Ovary (tissue), 9 donors: Measurements from ENCODE around the gene CLASP1. TPM values are rescaled to one million over a fixed set of nuclear protein-coding genes. Genes with fewer than 3 reads are reported as not detected.

Experiments
- DNase-seq, 5 donors: peaks; one replicate each; pipeline ENCODE4 v3.0.0-alpha.2; 2019 to 2020
- H3K27ac ChIP-seq, 2 donors: fragments of 200-600 bp; one replicate each; pipeline versions ENCODE4 v1.5.1 to v1.8.0; 2019 to 2022
- H3K27me3 ChIP-seq: fragments of 200-600 bp; one replicate; pipeline ENCODE4 v1.8.0; 2022
- H3K36me3 ChIP-seq: fragments of 200-600 bp; sonication (generic); one replicate; pipeline ENCODE4 v1.5.1; 2019
- H3K4me1 ChIP-seq: one replicate; pipeline ENCODE4 v1.8.1; 2013; ENCODE audit warnings: mild to moderate bottlenecking, moderate library complexity; ENCODE audit not compliant: insufficient read depth
- H3K4me3 ChIP-seq: fragments of 200-600 bp; sonication (generic); one replicate; pipeline ENCODE4 v1.5.1; 2017
- H3K9me3 ChIP-seq, 2 donors: fragments of 200-600 bp in 1 of 2; sonication (generic) in 1 of 2; one replicate each; pipeline versions ENCODE4 v1.5.1 to v1.8.1; 2013 to 2019; ENCODE audit warnings: mild to moderate bottlenecking in 1 of 2, moderate library complexity in 1 of 2
- EP300 ChIP-seq: sonication (generic); formaldehyde crosslinking; IDR thresholded peaks from one replicate; pipeline ENCODE4 v1.6.1; 2017; ENCODE audit warnings: antibody characterized with exemption
- POLR2A ChIP-seq: fragments of 450-650 bp; IDR thresholded peaks from one replicate; pipeline ENCODE4 v1.6.1; 2017; ENCODE audit warnings: antibody characterized with exemption, mild to moderate bottlenecking, moderate library complexity
- WGBS, 3 donors: extraction: QIAGEN DNeasy Blood & Tissue Kit in 1 of 3; methylation state at CpG; one replicate each; pipeline versions ENCODE4 v1.1.5 to v1.1.7; 2013 to 2017; 5-methylcytosine and 5-hydroxymethylcytosine counted together
- intact Hi-C, 4 donors: fragments of 100-400 bp; cut with DNase I; formaldehyde crosslinking; loops; one replicate each; pipeline versions ENCODE4 v1.11.0 to v1.15.1; 2022 to 2023
- polyA plus RNA-seq, 2 donors: library from polyadenylated mRNA; stranded (reverse); fragments of 200-250 nt in 1 of 2; fragments of 350-450 nt in 1 of 2; fragmentation: Illumina TruSeq in 1 of 2; extraction: RNeasy Lipid Tissue Mini Kit (QIAGEN cat#74804) in 1 of 2; gene quantifications; one replicate each; pipeline ENCODE4 v1.2.3, GENCODE V29; 2013 to 2014
- total RNA-seq, 7 donors: library from RNA; depleted of rRNA in 2 of 7; stranded (reverse); fragments of >200 nt in 2 of 7; fragmentation: NEBNext Ultra II Directional in 3 of 7; extraction: Animal tissue kit (Norgen Biotek cat#: 25700) in 3 of 7; gene quantifications; one replicate each; pipeline versions ENCODE4 v1.1.0 to v1.2.4, GENCODE V29; 2016 to 2023
- TF ChIP-seq, protein P1 (sequence below), 3 donors: fragments of 450-650 bp in 2 of 3; fragments of 200-600 bp in 1 of 3; IDR thresholded peaks; one replicate each; pipeline versions ENCODE4 v1.5.1 to v1.8.0; 2016 to 2022; ENCODE audit warnings: antibody characterized with exemption in 3 of 3, mild to moderate bottlenecking in 1 of 3
- donor health status: DM: no; HTN: no; CAD: no; lungs with moderate emphysema.
- donor health status: DM: no; HTN: no; CAD: no.
- donor health status: Bipolar disorder and iron deficiency.
- donor health status: DM: yes; HTN: yes; CAD: no.
- donor health status: DM: no; HTN: no; CAD: no.
- donor health status: DM: yes; HTN: yes; CAD: no.

CLASP1 gene
- total and polyA plus RNA-seq, 9 donors = 15.8 to 58.7 (median 47.9) TPM

DNA sequence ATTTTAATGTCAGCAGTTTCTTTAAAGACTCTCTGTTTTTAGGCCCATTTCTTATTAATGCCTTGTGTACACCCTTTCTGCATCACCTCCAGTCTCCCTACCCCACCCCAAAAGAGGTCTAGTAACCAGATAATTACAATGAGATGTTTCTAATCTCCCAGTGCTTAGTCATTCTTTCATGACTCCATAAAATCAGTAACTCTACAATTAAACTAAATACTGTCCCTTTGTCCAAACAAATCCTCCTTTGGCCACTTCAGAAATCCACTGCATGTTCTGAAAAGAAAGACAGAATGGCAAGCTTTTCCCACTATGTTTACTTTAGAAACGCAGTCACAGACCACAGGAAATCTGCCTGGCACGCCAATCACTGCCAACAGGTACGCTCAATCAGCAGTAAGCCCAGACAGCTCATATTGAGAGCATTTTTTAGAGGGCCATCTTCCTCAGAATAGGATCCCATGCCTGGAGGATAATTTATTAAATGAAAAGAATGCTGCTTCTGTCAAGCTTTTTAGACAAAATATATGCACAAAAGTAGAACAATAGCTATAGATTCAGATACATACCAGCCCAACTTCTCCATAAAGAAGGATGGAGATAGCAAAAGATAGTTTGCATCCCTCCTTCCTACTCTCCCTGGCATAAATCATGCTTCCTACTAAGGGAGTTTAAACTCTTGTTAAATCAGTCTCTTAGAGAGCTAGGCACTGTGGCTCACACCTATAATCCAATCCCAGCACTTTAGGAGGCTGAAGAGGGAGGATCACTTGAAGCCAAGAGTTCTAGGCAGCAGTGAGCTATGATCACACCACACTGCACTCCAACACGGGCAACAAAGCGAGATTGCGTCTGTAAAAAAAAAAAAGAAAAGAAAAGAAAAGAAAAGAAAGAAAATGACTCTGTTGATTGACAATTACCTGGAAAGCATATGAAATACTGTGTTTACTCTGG, 14.6 kb downstream of the CLASP1 start:
- H3K4me3 ChIP-seq = no peak overlapping the region
- H3K36me3 ChIP-seq = no peaks in the 10 kb centered on the region
- no peak overlapping the region for H3K27ac ChIP-seq
- no peaks in the 10 kb centered on the region for H3K9me3 ChIP-seq
- intact Hi-C loops = no loop called here
- DNase-seq = no peak
- H3K27me3 ChIP-seq = no peaks in the 10 kb centered on the region
- TF ChIP-seq EP300 (no peak), POLR2A (no peak)
- TF ChIP-seq, protein P1, sequence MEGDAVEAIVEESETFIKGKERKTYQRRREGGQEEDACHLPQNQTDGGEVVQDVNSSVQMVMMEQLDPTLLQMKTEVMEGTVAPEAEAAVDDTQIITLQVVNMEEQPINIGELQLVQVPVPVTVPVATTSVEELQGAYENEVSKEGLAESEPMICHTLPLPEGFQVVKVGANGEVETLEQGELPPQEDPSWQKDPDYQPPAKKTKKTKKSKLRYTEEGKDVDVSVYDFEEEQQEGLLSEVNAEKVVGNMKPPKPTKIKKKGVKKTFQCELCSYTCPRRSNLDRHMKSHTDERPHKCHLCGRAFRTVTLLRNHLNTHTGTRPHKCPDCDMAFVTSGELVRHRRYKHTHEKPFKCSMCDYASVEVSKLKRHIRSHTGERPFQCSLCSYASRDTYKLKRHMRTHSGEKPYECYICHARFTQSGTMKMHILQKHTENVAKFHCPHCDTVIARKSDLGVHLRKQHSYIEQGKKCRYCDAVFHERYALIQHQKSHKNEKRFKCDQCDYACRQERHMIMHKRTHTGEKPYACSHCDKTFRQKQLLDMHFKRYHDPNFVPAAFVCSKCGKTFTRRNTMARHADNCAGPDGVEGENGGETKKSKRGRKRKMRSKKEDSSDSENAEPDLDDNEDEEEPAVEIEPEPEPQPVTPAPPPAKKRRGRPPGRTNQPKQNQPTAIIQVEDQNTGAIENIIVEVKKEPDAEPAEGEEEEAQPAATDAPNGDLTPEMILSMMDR (IDR thresholded peaks at IDR 0.05) = no peak
- H3K4me1 ChIP-seq = peaks cover 7% of the 10 kb centered on the region
- WGBS, 3 donors = 76 to 83% (median 82%) methylated on average over 6 of the region's 6 CpGs

DNA sequence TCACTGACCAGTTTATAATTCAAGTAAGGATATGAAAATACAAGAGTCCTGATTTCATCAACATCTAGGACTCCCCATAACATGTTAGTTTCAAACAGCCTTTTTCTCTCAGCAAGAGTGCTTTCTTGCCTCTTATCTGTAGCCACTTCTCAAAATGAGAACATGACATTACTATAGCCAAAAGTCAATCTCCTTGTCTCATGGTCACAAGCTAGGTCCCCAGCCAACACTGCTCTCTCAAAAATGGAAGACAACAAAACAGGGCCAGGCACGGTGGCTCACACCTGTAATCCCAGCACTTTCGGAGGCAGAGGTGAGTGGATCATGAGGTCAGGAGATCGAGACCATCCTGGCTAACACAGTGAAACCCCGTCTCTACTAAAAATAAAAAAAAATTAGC, 15.8 kb downstream of the CLASP1 start:
- no peak for TF ChIP-seq EP300
- TF ChIP-seq, protein P1 (IDR thresholded peaks at IDR 0.05) = no peak
- no peak for TF ChIP-seq POLR2A
- intact Hi-C loops = no loop called here
- peaks cover 7% of the 10 kb centered on the region for H3K4me1 ChIP-seq
- H3K27ac ChIP-seq = no peak overlapping the region
- no peaks in the 10 kb centered on the region for H3K9me3 ChIP-seq
- H3K36me3 ChIP-seq = no peaks in the 10 kb centered on the region
- 79 to 91% (median 88%) methylated on average over 4 of the region's 4 CpGs for WGBS, 3 donors
- H3K27me3 ChIP-seq = no peaks in the 10 kb centered on the region
- no peak overlapping the region for H3K4me3 ChIP-seq
- no peak for DNase-seq

DNA sequence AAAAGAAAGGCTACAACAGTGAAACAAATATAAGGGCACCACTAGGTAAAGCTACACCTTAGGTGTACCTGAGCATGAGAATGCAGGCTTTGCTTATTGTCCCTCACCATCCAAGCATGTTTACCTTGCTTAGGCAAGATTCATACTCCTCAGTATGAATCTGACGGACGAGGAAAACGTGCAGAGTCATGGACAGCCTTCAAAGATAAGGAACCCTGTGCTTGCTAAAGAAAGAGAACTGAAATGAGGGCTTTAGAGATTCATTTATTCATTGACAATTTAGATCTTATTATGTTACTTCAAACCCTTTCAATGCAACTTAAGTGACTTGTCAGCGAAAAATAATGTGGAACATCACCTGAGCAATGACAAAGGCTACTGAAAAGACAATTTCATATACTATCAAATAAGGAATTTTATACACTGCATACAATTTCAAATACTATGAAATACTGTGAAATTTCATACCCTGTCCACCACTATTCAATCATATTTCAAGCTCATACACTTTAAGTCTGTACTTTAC, 21.7 kb downstream of the CLASP1 start:
- Histone ChIP-seq H3K4me1 (peaks cover 4% of the 10 kb centered on the region), H3K36me3 (no peaks in the 10 kb centered on the region), H3K9me3 (no peaks in the 10 kb centered on the region), H3K27ac (no peak overlapping the region), H3K27me3 (no peaks in the 10 kb centered on the region), H3K4me3 (no peak overlapping the region)
- no peak for DNase-seq
- TF ChIP-seq EP300 (no peak), POLR2A (no peak)
- TF ChIP-seq, protein P1 (IDR thresholded peaks at IDR 0.05) = no peak
- intact Hi-C loops = no loop called here
- WGBS, 3 donors = 92 to 95% (median 92%) methylated on average over 4 of the region's 4 CpGs

DNA sequence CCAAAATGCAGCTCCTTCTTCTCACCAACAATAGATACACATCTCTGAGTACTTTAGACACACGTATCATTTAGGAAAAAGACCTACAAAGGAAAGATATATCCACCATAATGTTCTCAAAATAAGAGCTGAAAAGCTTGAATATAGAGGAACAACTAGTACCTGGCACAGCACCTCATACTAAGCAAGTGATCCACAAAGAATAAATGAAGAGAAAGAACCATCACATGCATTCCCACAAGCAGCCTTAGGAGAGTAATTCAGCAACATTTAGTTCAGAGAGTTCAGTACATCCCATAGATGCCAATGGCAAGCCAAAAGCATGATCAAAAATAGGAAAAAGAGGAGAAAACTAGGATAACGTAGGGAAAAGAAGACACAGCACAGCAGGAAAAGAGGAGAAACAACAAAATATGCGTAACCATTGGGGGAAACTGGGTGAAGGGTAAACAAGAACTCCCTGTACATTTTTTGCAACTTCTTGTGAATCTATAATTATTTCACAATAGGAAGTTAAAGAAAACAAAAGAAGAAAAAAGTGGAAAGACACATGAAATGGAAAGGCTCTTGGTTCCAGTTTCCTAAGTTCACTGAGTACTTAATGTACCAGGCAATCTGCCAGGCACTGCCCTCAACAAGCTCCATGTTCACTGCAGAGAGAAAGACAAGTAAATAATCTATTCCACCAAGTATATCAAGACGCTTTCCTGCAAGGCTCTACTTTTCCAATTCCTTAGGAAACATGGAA, 22.3 kb downstream of the CLASP1 start:
- DNase-seq = peak in 3 of 5 donors; percentile 21 to 56 (median 49)
- no peak overlapping the region for H3K27ac ChIP-seq
- peaks cover 3% of the 10 kb centered on the region for H3K4me1 ChIP-seq
- no peaks in the 10 kb centered on the region for H3K9me3 ChIP-seq
- H3K36me3 ChIP-seq = no peaks in the 10 kb centered on the region
- H3K4me3 ChIP-seq = no peak overlapping the region
- TF ChIP-seq, protein P1 (IDR thresholded peaks at IDR 0.05) = no peak
- no peak for TF ChIP-seq EP300
- no peak for TF ChIP-seq POLR2A
- 67 to 75% (median 74%) methylated on average over 4 of the region's 4 CpGs for WGBS, 3 donors
- no peaks in the 10 kb centered on the region for H3K27me3 ChIP-seq
- intact Hi-C loops = no loop called here
